CD4-positive, alpha-beta T cell treated with Interferon gamma for 1 hour (primary cell): ENCODE measurements around the gene GDI1.

Experiments
- DNase-seq: peaks from one replicate; pipeline ENCODE4 v3.0.0-alpha.2; 2020

The GDI1 gene

DNA sequence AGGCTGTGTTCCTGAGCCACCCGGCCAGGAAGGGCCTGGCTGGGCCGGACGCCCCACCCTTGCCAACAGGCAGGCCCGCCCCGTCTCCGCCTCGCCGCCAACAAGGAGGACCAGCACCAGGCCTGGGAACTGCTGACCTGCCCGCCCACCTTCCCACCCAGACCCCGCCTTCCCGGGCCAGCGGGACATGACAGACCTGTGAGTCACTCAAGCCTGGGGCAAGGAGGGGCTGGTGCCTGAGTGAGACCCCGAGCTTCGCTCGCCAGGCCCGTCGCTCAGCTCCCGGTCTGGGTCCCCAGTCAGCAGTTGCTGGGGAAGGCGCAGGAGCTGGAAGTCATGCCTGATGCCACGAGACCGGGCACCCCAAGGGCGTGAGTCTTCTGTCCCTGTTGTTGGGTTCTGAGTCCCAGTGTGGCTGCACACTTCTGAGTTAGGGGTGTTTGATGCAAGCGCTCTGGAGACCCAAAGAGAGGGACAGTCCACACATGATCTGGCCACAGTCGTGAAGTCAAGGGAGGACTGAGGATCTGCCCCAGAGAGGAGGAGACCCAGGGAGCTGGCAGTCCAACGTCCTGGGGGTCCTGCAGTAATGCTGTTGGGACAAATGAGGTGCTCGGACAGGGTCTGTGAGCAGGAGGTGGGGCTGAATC is 27.6 kb upstream of the GDI1 start, which contains the start of gene DNASE1L1:
DNASE1L1 (minus strand) TSS at position 33 of the 650 bp plus-strand sequence. CDS start 3,686 bp downstream, outside the sequence.
- peak; percentile 76 for DNase-seq

DNA sequence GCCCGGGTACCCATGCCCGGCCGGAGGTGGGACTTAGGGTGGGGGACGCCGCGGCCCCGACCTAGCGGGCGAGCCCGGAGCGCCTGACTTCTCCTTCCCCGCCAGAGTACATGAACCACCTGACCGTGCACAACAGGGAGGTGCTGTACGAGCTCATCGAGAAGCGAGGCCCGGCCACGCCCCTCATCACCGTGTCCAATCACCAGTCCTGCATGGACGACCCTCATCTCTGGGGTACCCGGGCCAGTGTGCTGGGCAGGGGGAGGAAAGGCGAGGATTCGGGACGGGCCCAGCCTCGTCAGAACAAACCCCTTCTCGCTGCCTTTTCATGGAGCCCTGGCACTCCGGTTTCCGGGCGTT is 25.0 kb upstream of the GDI1 start:
- peak; percentile 54 for DNase-seq

DNA sequence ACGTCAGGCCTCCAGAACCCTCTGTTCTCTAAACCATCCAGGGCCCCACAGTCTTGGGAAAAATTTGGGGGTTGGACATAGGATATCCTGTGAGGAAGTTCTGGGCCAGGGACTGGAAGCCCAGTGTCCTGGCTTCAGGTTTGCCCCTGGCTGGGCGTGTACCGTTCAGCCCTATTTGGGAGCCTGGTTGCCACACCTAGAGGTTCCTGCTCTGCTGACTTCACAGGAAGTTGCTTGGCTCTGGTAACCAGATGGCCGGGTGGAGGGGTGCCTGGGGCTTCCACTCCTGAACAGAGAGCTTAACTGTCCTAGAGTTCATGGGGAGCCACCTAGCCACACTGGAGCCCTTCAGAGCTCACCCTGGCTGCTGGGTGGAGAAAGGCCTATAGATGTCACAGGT is 24.5 kb upstream of the GDI1 start:
- DNase-seq: peak; percentile 54

DNA sequence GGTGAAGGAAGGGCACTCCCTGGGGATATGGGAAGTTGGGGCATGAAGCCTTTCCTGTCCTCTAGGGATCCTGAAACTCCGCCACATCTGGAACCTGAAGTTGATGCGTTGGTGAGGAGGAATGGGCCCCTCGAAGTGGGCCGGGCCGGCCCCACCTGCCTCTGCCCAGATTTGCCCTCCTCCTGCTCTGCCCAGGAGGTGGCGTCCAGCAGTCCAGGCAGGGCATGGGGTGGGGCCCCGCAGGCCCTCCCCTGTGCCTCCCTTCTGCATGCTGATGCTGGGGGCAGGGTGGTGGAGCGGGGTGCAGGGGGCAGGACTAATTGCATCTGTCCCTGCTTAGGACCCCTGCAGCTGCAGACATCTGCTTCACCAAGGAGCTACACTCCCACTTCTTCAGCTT is 23.8 kb upstream of the GDI1 start:
- DNase-seq: no peak

DNA sequence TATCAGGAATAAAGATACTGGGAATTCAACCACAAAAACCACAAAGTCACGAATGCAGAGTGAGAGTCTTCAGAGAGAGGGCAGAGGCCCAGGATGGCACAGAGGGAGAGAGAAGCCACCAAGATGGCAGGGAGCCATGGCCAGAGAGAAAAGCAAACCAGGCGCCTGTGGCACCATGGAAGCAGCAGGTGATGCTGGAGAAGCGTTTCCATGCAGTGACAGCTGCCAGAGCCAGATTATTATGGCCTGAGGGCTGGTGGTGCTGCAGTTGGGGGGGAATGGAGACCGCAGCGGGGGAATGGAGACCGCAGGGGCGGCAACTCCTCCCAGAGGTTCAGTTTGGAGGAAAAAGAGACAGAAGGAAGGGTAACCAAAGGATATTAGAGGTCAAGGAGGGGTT is 19.8 kb upstream of the GDI1 start:
- no peak for DNase-seq

DNA sequence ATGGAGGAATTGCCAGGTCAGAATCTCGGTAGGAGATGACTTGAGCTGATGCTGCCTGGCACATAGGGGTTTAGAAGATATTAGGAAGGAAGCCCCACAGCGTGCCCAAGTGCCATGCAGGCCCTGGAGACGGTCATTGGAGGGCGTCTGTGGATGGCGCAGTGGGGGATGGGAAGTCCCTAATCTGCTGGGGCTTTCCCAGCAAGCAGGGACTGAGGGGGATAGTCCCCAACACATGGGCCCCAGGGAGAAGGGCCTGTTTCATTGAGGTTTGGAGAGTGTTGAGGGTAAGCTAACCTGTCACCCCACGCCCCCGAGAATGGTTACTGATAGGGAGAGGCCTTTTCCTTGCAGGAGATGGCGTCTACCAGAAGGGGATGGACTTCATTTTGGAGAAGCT is 17.8 kb upstream of the GDI1 start:
- no peak for DNase-seq

DNA sequence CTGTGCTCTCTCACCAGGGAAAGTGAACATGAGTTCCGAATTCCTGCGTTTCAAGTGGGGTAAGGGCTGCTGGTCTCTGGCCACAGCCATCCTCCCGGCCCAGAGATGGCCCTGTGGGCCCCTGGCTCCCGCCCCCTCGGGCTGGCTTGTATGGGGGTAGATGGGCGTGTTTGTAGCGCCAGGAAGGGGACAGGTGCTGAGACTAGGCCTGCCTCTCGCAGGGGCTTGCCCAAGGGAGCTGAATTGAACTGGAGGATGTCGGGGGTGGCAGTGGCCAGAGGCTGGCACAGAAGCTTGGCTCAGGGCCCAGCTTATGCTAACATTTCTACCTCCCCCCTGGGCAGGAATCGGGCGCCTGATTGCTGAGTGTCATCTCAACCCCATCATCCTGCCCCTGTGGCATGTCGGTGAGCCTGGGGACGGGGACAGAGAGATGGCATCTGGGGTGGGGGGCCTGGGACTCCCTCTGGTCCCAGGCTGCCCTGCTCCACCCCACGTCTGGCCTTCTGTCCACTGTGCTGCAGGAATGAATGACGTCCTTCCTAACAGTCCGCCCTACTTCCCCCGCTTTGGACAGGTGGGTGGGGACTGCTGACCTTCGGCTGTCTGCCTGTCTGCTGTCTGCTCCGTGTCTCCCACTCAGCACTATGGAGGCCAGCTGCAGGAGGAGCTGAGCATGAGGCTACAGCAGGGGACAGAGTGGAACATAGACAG is 17.1 kb upstream of the GDI1 start:
- no peak for DNase-seq

DNA sequence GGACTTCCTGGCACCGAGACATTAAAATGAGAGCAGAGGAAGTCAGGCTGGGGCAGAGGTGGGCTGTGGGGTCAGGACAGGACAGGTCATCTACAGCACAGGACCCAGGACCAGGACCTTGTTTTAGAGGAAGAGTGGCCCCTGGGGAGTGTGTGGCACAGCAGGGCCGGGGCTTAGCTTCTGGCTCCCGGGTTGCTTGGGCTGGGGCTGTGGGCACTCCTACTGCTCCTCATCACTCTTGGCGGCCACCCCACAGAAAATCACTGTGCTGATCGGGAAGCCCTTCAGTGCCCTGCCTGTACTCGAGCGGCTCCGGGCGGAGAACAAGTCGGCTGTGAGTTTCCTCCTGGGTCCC is 16.6 kb upstream of the GDI1 start:
- no peak for DNase-seq

DNA sequence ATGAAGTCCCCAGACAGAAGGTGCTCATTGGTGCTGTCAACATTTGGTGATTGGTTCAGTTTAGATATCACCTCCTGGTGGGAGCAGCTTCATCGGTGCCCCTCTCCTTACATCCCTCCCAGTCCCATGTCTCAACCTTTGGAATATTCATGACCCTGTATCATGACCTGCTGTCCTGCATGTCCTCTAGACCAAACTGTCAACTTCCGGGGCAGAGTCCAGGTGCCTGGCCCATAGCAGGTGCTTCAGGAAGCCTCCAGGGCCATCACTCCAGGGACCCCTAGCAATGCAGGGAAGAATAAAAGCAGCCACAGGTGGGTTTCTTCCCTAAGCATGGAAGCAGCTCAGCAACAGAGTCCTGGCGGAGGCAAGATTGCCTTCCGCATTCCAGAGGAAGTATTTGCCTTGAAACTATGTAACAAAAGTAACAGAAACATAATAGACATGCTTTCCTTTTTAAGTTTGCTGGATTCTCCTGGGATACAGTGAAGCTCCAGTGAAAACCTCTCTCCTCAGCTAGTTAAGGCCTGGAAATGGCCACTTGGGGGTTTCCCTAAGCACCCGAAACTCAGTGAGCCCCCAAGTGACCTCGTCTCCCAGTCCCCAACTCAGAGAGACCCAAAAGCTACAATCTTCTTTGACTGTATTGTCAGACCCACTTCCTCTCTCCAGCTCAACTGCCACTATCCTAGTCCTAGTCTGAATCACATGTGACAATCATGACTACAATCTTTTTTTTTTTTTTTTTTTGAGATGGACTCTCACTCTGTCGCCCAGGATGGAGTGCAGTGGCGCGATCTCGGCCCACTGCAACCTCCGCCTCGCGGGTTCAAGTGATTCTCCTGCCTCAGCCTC is 9.8 kb upstream of the GDI1 start:
- no peak for DNase-seq

DNA sequence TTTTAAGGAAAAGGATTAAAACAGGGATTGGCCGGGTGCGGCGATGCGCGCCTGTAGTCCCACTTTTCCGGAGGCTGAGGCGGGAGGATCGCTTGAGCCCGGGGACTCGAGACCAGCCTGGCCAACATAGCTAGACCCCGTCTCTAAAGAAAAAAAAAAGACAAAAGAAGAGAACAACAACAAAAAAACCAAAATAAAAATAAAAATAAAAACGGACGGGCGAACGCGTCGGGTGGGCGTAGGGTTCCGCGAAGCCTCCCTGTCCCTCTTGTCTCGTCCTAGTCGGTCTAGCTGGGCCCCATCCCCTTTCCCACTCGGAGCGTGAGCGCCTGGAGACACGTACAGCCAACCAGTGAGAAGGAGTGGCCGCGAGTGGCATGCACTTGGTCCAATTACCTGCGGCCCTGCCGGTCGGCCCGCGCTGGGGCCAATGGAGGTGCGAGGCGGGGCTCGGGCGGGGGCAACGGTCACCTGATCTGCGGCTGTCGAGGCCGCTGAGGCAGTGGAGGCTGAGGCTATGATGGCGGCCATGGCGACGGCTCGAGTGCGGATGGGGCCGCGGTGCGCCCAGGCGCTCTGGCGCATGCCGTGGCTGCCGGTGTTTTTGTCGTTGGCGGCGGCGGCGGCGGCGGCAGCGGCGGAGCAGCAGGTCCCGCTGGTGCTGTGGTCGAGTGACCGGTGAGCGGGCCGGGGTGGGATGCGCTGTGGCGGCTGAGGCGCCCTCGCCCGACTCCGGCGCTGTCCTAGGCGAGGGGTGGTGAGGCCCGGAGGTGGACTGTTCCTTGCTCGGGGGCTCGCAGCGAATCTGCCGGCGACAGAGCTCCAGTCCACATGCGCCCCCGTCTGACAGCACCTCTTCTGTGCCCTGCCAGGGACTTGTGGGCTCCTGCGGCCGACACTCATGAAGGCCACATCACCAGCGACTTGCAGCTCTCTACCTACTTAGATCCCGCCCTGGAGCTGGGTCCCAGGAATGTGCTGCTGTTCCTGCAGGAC is 8.5 kb upstream of the GDI1 start, which contains the start of gene ATP6AP1:
ATP6AP1 (plus strand) TSS at position 502 of the 996 bp plus-strand sequence; CDS start at position 518, 16 bp downstream.
- peak; percentile 89 for DNase-seq

DNA sequence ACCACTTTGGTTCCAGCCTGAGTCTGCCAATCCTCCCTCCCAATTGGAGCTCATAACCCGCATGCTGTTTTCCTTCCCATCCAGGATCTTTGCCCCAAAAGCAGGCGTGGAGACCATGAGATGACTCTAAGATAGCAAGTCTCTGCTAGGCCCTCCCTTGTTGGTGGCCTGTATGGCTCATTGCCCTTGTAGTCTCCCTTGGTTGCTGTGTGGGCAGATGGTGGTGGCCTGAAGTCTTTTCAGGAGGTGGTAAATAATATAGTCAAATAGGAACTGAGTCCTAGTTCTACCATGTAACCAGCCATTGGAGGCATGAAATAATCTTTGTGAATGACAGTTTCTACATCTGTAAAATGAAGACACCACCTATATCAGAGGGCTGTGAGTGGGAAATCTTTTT is 7.2 kb upstream of the GDI1 start:
- DNase-seq: no peak

DNA sequence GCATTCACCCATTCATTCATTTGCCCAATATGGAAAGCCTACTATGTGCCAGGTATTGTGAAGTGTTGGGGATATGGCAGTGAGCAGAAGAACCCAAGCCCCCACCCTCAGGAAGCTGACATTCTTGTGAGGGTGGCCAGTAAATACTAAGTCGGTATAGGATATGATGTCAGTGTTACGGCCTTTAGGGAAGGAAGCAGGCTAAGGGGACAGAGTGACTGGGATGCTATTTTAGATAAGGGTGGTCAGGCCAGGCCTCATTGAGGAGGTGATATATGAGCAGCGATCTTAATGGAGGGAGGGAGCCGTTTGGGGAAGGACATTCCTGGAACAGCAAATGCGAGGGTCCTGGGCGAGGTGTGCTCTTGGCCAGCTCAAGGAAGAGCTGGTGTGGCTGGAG is 6.5 kb upstream of the GDI1 start:
- DNase-seq: no peak

DNA sequence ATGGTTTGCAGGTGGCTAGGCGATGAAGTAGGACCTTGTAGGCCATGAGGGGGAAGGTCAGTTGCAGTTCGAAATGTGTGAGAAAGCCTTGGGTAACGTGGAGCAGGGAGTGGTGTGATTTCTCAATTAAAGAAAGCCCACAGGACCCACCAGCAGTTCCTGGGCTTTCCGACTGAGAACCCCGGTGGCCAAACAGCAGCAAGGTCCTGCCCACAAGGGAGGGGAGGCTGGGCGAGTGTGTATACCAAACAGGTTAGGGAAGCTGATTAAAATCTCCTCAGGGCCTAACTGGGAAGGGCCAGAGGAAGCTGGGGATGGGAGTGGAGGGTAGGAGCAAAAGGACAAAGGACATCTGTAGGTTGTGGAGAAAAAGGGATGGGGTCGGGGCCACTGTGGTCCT is 6.0 kb upstream of the GDI1 start:
- peak; percentile 47 for DNase-seq

DNA sequence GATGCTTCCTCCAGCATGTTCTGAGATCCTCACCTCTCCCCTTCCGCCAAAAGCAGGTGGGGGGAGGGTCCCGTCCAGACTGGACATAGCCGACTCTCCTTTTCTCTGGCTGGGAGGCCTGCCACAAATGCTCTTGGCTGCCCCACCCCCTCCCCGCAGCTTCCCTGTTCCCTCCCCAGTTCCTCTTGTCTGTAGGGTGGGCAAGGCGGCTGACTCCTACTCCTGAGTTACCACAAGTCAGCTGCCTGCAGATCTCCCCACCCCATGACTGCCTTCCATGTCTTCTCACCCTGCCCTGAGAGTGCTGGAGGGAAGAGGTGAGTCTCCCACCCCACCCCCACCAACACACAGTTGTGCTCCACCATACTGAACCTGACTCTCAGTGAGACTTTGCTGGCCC is 5.6 kb upstream of the GDI1 start:
- peak; percentile 46 for DNase-seq

DNA sequence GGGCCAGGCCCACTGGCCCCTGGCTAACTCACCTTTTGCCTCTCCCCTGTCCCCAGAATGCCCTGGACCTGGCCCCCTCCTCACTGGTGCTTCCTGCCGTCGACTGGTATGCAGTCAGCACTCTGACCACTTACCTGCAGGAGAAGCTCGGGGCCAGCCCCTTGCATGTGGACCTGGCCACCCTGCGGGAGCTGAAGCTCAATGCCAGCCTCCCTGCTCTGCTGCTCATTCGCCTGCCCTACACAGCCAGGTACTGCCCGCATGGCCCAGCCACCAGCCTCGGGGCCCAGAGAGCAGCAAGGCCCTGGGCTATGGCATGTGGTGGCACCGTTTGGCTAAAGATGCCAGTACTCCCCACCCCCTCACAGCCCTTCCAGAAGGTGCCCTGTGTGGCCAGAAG is 4.7 kb upstream of the GDI1 start:
- DNase-seq: no peak

DNA sequence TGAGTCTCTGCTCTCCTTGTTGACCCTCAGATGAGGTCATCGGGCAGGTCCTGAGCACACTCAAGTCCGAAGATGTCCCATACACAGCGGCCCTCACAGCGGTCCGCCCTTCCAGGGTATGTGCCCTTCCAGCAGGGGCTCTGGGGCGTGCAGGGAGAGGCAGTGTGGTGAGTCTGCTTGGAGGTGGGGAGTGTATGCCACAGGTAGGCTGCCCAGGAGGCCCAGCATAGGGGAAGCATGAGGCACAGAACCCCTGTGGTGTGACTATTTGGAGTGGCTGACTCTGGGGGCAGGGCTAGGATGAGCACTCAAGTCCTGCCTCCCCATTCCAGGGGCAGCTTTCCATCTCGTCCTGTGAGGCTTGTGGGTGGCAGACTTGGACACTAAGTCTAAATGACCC is 3.3 kb upstream of the GDI1 start:
- DNase-seq: no peak

DNA sequence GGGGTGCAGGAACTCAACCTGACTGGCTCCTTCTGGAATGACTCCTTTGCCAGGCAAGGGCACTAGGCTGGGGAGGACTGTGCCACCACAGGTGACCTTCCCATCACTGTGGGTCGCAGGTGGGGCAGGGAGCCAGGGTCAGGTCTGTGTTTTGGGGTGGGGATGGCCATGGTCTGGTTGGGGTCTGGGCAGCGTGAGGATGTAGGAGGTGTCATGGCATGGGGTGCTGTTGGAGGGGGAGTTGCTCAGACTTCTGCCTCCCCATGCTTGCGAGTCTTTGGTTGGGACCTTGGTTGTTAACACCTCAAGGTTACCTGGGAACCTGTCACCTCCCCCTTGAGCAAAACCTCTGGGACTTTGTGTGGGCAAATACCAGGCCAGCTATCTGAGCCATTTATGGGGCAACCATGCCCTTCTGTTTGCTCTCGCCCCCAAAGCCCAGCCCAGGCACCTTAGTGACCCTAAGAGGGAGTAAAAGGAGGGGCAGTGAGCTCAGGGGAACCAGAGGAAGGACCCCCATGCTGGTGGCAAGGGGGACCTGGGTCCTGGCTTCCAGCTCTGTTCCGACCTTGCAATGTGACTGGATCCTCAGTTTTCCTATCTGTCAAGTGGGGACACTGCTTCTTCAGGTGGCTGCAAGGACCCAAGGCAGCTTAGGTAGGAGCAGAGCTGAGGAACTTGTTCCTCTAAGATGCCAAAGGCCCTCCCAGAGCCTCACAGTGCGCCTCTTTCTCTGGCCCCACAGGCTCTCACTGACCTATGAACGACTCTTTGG is 2.4 kb upstream of the GDI1 start:
- no peak for DNase-seq

DNA sequence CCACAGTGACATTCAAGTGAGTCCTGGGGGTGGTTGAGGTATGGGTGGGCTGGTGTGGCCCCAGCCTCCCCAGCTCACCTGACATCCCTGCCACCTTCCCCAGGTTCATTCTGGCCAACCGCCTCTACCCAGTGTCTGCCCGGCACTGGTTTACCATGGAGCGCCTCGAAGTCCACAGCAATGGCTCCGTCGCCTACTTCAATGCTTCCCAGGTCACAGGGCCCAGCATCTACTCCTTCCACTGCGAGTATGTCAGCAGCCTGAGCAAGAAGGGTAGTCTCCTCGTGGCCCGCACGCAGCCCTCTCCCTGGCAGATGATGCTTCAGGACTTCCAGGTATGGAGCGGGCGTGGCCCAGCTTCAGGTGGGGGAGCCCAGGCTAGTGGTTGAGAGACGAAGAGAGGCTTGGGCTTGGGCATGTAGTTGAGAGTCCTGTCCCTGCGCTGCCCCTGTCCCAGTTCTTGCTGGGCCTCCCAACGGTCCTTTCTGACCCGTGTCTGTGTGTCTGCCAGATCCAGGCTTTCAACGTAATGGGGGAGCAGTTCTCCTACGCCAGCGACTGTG is 1.7 kb upstream of the GDI1 start:
- DNase-seq: no peak

DNA sequence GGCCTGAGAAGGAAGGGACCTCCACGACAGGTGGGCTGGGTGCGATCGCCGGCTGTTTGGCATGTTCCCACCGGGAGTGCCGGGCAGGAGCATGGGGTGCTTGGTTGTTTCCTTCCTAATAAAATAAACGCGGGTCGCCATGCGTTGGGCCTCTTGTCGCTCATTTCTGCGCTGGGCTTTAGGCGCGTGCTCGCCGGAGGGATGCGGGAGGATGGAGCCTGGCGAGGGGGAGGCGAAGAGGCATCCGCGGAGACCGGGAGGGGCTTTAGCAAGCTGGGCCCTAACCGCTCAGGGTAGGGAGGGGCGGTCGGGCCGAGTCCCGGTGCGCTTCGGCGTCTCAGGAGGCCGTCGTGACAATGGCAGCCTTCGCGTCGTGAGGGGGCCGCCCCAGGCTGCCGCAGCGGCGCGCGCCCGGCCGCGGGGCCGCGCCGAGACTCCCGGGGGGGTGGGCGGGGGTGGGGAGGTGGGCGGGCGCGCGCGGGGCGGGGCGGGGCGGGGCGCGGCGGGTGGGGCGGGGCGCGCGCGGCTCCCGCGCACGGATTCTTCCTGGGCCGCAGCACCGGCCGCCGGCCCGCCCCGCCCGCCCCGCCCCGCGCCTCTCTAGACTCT is 476 bp upstream of the GDI1 start:
- peak; percentile 57 for DNase-seq

DNA sequence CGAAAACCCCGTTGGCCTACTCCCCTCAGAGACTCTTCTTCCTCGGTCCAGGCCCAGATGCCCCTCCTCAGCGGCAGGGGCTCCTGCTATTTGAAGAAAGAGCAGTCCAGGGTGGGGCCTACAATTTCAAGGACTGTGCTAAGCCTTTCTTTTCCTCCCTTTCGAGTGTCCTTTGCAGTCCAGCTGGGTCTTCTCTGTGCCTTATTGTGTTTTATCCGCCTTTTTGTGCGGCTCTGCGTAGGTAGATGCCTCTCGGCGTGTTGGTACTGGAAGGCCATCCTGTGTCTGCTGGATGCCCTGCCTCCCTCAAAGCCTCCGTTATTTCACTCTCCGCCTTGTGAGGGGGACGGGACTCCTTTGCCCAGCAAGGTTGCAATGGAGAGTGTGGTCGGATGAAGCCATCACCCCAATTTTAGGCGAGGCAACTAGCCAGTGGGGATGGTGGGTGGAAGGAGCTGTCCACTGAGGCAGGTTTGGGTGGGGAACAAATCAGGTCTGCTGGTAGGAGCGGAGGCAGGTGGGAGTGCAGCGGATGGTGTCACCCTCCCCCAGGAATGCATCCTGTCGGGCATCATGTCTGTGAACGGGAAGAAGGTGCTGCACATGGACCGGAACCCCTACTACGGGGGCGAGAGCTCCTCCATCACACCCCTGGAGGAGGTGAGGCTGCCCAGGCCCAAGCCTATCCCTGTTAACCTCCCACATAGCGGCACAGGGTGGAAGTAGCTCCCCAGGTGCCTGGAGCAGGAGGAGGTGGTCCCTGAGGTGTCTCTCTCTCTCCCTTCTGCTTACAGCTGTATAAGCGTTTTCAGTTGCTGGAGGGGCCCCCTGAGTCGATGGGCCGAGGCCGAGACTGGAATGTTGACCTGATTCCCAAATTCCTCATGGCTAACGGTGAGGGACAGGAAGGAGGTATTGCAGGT is 1.3 kb downstream of the GDI1 start:
- no peak for DNase-seq
